H1 (cell line): ENCODE data around the gene CMPK2. TPM values are rescaled to one million over a fixed set of nuclear protein-coding genes. Genes with fewer than 3 reads are reported as not detected.

ENCODE experiments used
- EGR1 ChIP-seq: IDR thresholded peaks from 2 replicates; pipeline ENCODE4 v1.6.1; 2011; ENCODE audit warnings: low read depth, low read length, borderline replicate concordance
- GTF2F1 ChIP-seq: IDR thresholded peaks from 2 replicates; pipeline ENCODE4 v1.6.1; 2012; ENCODE audit warnings: low read depth, low read length, improper control_type of control experiment, borderline replicate concordance
- KDM4A ChIP-seq: IDR thresholded peaks from one replicate; pipeline ENCODE4 v1.7.1; 2012; ENCODE audit warnings: low read depth, mild to moderate bottlenecking, moderate library complexity, low read length, inconsistent platforms; ENCODE audit not compliant: severe bottlenecking
- NRF1 ChIP-seq: IDR thresholded peaks from 2 replicates; pipeline ENCODE4 v1.6.1; 2011; ENCODE audit warnings: mild to moderate bottlenecking, low read depth, low read length, improper control_type of control experiment
- POLR2A ChIP-seq, 2 experiments: IDR thresholded peaks; 1 replicate in 1 of 2; 2 replicates in 1 of 2; pipeline ENCODE4 v1.6.1; 2011; ENCODE audit warnings: low read depth in 2 of 2, low read length in 2 of 2, mild to moderate bottlenecking in 2 of 2; ENCODE audit errors: control extremely low read depth in 1 of 2
- RBBP5 ChIP-seq: IDR thresholded peaks from 2 replicates; pipeline ENCODE4 v1.7.1; 2012; ENCODE audit warnings: low read depth, mild to moderate bottlenecking, inconsistent platforms, low read length, moderate library complexity, borderline replicate concordance
- RNF2 ChIP-seq: fragments of 200-900, 300-1000 bp; sonication (generic); IDR thresholded peaks from 2 replicates; pipeline ENCODE4 v1.7.1; 2016; ENCODE audit warnings: borderline replicate concordance, low read depth, mild to moderate bottlenecking, antibody characterized with exemption, low read length; ENCODE audit not compliant: poor library complexity, severe bottlenecking; ENCODE audit errors: missing control alignments
- SUZ12 ChIP-seq: fragments of 200-600 bp; sonication (generic); IDR thresholded peaks from 2 replicates; pipeline ENCODE4 v1.6.1; 2012; ENCODE audit warnings: mild to moderate bottlenecking, inconsistent platforms, low read length, moderate library complexity, mixed read lengths
- TBP ChIP-seq: IDR thresholded peaks from 2 replicates; pipeline ENCODE4 v1.6.1; 2011; ENCODE audit warnings: low read depth, low read length, improper control_type of control experiment
- TCF12 ChIP-seq: IDR thresholded peaks from 2 replicates; pipeline ENCODE4 v1.6.1; 2011; ENCODE audit warnings: low read depth, mild to moderate bottlenecking, low read length
- polyA plus RNA-seq, 7 experiments: library from polyadenylated mRNA; depleted of rRNA in 3 of 7; stranded (reverse) in 5 of 7; unstranded in 2 of 7; fragments of >200 nt in 5 of 7; fragments of 200-250 nt in 2 of 7; gene quantifications; 1 replicate in 5 of 7; 2 replicates in 1 of 7; 4 replicates in 1 of 7; pipeline versions ENCODE4 v1.2.1 to v1.2.3, GENCODE V29; 2011 to 2013; ENCODE audit warnings: missing spikeins in 2 of 7, mixed read lengths in 2 of 7
- total RNA-seq: library from RNA; stranded (reverse); fragmentation: NEBNext Ultra II Directional; extraction: Animal tissue kit (Norgen Biotek cat#: 25700); gene quantifications from 2 replicates; pipeline ENCODE4 v1.2.1, GENCODE V29; 2021
- TF ChIP-seq, protein P1 (sequence below): IDR thresholded peaks from 2 replicates; pipeline ENCODE4 v1.6.1; 2012; ENCODE audit warnings: inconsistent platforms

Gene CMPK2
- total and polyA plus RNA-seq, 2 of the 8 experiments (the other 6 are each of a cell fraction or from before 2014, with no cell fraction given): 0.28 to 0.53 TPM

- no peak for TF ChIP-seq TCF12
- TF ChIP-seq EGR1: 0 out of 2 replicates have a peak, but pooled peaks have one; percentile 28
- no peak for TF ChIP-seq GTF2F1
- TF ChIP-seq TBP: peak; percentile 83
- 0 out of 2 replicates have a peak, but pooled peaks have one; percentile 92 for TF ChIP-seq RBBP5
- peak; percentile 41 for TF ChIP-seq SUZ12
- TF ChIP-seq, protein P1, sequence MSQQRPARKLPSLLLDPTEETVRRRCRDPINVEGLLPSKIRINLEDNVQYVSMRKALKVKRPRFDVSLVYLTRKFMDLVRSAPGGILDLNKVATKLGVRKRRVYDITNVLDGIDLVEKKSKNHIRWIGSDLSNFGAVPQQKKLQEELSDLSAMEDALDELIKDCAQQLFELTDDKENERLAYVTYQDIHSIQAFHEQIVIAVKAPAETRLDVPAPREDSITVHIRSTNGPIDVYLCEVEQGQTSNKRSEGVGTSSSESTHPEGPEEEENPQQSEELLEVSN: peak; percentile 68; the same call in 1 of the 2 replicates
- peak; percentile 53 for TF ChIP-seq RNF2
- TF ChIP-seq KDM4A: peak; percentile 84
- peak in 1 of 2 experiments; percentile 50; a peak in 1 of 3 replicates for TF ChIP-seq POLR2A (IDR thresholded peaks at IDR 0.05; ENCODE audit: control extremely low read depth in 1 of 2, low read depth in 2 of 2, low read length in 2 of 2)
- no peak for TF ChIP-seq NRF1
- TF ChIP-seq, all 59 proteins: peak for 12
These were observed at the start of gene CMPK2 (continued) for GRCh38 chr2:6865346-6866274.
